Subcutaneous adipose tissue (tissue), 4 donors: ENCODE measurements around the gene TBC1D9B. TPM values are rescaled to one million over a fixed set of nuclear protein-coding genes. Genes with fewer than 3 reads are reported as not detected.

Source experiments
- CTCF ChIP-seq: fragments of 450-650 bp; IDR thresholded peaks from one replicate; pipeline ENCODE4 v1.5.1; 2016; ENCODE audit warnings: low read depth, mild to moderate bottlenecking, control low read depth, antibody characterized with exemption, moderate library complexity
- total RNA-seq, 4 donors: library from RNA; depleted of rRNA; stranded (reverse); fragments of >200 nt; gene quantifications; one replicate each; pipeline ENCODE4 v1.1.0, GENCODE V29; 2016

The TBC1D9B gene
- total RNA-seq, 4 donors from 2014 or later, result 87.6 to 142 (median 122) TPM

- no peak for TF ChIP-seq CTCF
These were observed 36.7 kb downstream of the TBC1D9B start for GRCh38 chr5:179870952-179871351.

- TF ChIP-seq CTCF, result no peak
These were observed 37.2 kb downstream of the TBC1D9B start for GRCh38 chr5:179870403-179870903.

GRCh38 chr5:179869641-179870402 lies 37.9 kb downstream of the TBC1D9B start:
- no peak for TF ChIP-seq CTCF

GRCh38 chr5:179869101-179869500 lies 38.6 kb downstream of the TBC1D9B start:
- no peak for TF ChIP-seq CTCF

GRCh38 chr5:179868541-179868940 lies 39.2 kb downstream of the TBC1D9B start:
- TF ChIP-seq CTCF, result no peak

- no peak for TF ChIP-seq CTCF
These were observed 40.2 kb downstream of the TBC1D9B start for GRCh38 chr5:179867476-179867875.

- TF ChIP-seq CTCF, result no peak
These were observed 40.6 kb downstream of the TBC1D9B start for GRCh38 chr5:179867079-179867465.
